Coronary artery (tissue), 2 donors: ENCODE results near the gene HOXC5.
A peak's percentile ranks its signal among the peaks of the same experiment; 100 is the strongest.

ENCODE experiments used
- DNase-seq: peaks from one replicate; pipeline ENCODE4 v3.0.0-alpha.2; 2017; ENCODE audit warnings: low spot score
- H3K27ac ChIP-seq, 2 donors: fragments of 200-600 bp; sonication (generic); one replicate each; pipeline ENCODE4 v1.5.1; 2016 to 2019
- H3K4me3 ChIP-seq: fragments of 200-600 bp; sonication (generic); 2 replicates; pipeline ENCODE4 v1.5.1; 2016; ENCODE audit warnings: mild to moderate bottlenecking, moderate library complexity
- CTCF ChIP-seq: fragments of 200-600 bp; sonication (generic); IDR thresholded peaks from one replicate; pipeline ENCODE4 v1.5.1; 2019; ENCODE audit warnings: antibody characterized with exemption

Gene HOXC5

GRCh38 chr12:54009171-54010052 lies 23.4 kb upstream of the HOXC5 start:
- no peak overlapping the region for H3K27ac ChIP-seq
- peak overlapping the region; percentile 61 for H3K4me3 ChIP-seq
- no peak for DNase-seq
- no peak for TF ChIP-seq CTCF

GRCh38 chr12:54010053-54010971 lies 22.5 kb upstream of the HOXC5 start:
- no peak overlapping the region for H3K4me3 ChIP-seq

GRCh38 chr12:54010972-54011664 lies 21.7 kb upstream of the HOXC5 start:
- TF ChIP-seq CTCF, result no peak
- no peak overlapping the region for H3K4me3 ChIP-seq
- no peak overlapping the region for H3K27ac ChIP-seq
- no peak for DNase-seq

More at GRCh38 chr12:54010053-54010971, 22.5 kb upstream of the HOXC5 start:
- no peak overlapping the region for H3K27ac ChIP-seq
- DNase-seq, result no peak
- no peak for TF ChIP-seq CTCF

- no peak overlapping the region for H3K4me3 ChIP-seq
- TF ChIP-seq CTCF, result no peak
- H3K27ac ChIP-seq, result no peak overlapping the region
- no peak for DNase-seq
These were observed 21.0 kb upstream of the HOXC5 start for GRCh38 chr12:54011665-54012532.

GRCh38 chr12:54012631-54013409 lies 20.0 kb upstream of the HOXC5 start:
- DNase-seq, result no peak
- no peak overlapping the region for H3K27ac ChIP-seq
- no peak for TF ChIP-seq CTCF
- H3K4me3 ChIP-seq, result no peak overlapping the region
